ENCODE measurements around the gene ART1. TPM values are rescaled to one million over a fixed set of nuclear protein-coding genes. Genes with fewer than 3 reads are reported as not detected.

ART1 gene
- total and polyA plus RNA-seq, 2 of the 8 experiments (the other 6 are each of a cell fraction or from before 2014, with no cell fraction given), result not detected

GRCh38 chr11:3700910-3701309, 56.0 kb downstream of the ART1 start:
- H3K9me3 ChIP-seq (ENCODE audit: insufficient read depth in 2 of 2, low read depth in 1 of 2, low read length in 1 of 2), result no peaks in the 10 kb centered on the region
- no peak overlapping the region for H3K56ac ChIP-seq (replicated peaks; ENCODE audit: insufficient read length, low read depth, low read length)
- H3K79me1 ChIP-seq (ENCODE audit: low read depth, low read length), result no peaks in the 10 kb centered on the region
- H4K20me1 ChIP-seq (replicated peaks in 1 of 2; ENCODE audit: control insufficient read depth in 1 of 2, insufficient read depth in 2 of 2, low read length in 2 of 2), result no peaks in the 10 kb centered on the region
- H2AFZ ChIP-seq (ENCODE audit: low read length), result no peak overlapping the region
- no peak overlapping the region for H2AK5ac ChIP-seq (ENCODE audit: low read depth, low read length)
- TF ChIP-seq RNF2 (IDR thresholded peaks at IDR 0.05; ENCODE audit: borderline replicate concordance, low read depth, low read length, missing control alignments, poor library complexity, severe bottlenecking), result no peak
- no peak for TF ChIP-seq SIN3A (conservative IDR thresholded peaks at IDR 0.05 in 1 of 2, IDR thresholded peaks at IDR 0.05 in 1 of 2; ENCODE audit: low read depth in 1 of 2, low read length in 2 of 2)
- TF ChIP-seq, protein P1, sequence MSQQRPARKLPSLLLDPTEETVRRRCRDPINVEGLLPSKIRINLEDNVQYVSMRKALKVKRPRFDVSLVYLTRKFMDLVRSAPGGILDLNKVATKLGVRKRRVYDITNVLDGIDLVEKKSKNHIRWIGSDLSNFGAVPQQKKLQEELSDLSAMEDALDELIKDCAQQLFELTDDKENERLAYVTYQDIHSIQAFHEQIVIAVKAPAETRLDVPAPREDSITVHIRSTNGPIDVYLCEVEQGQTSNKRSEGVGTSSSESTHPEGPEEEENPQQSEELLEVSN (IDR thresholded peaks at IDR 0.05), result no peak
- TF ChIP-seq GTF2F1 (IDR thresholded peaks at IDR 0.05; ENCODE audit: borderline replicate concordance, low read depth, low read length), result no peak
- TF ChIP-seq TEAD4 (IDR thresholded peaks at IDR 0.05; ENCODE audit: low read depth, low read length), result no peak
- TF ChIP-seq EGR1 (IDR thresholded peaks at IDR 0.05; ENCODE audit: borderline replicate concordance, low read depth, low read length), result no peak
- TF ChIP-seq SUZ12 (IDR thresholded peaks at IDR 0.05; ENCODE audit: low read length), result no peak
- no peak for TF ChIP-seq ASH2L (IDR thresholded peaks at IDR 0.05; ENCODE audit: low read length)
- TF ChIP-seq, protein P2, sequence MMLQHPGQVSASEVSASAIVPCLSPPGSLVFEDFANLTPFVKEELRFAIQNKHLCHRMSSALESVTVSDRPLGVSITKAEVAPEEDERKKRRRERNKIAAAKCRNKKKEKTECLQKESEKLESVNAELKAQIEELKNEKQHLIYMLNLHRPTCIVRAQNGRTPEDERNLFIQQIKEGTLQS (IDR thresholded peaks at IDR 0.05; ENCODE audit: insufficient read depth, low read depth, low read length), result no peak
- TF ChIP-seq SIRT6 (IDR thresholded peaks at IDR 0.05; ENCODE audit: low read length), result no peak
- H3K23ac ChIP-seq (ENCODE audit: insufficient read length), result no peak overlapping the region
- H4K91ac ChIP-seq (replicated peaks; ENCODE audit: insufficient read length, low read length), result no peak overlapping the region
- peaks cover 39 to 94% (median 70%) of the 10 kb centered on the region in 4 experiments for H3K36me3 ChIP-seq (ENCODE audit: control insufficient read depth in 2 of 4, insufficient read depth in 4 of 4, low read length in 3 of 4)
- no peak overlapping the region for H3K4ac ChIP-seq (replicated peaks; ENCODE audit: insufficient read length, low read depth, low read length)
- H3K18ac ChIP-seq (ENCODE audit: extremely low read depth, low read length), result no peak overlapping the region
- H2BK15ac ChIP-seq (ENCODE audit: low read length), result no peak overlapping the region
- no peak overlapping the region for H3K4me2 ChIP-seq (ENCODE audit: insufficient read depth in 1 of 2, low read depth in 2 of 2, low read length in 2 of 2)
- no peak overlapping the region for H2BK20ac ChIP-seq (ENCODE audit: low read length)
- no peak overlapping the region for H3K14ac ChIP-seq (ENCODE audit: insufficient read length)
- H2BK120ac ChIP-seq (replicated peaks; ENCODE audit: low read depth, low read length), result no peak overlapping the region
- H4K8ac ChIP-seq (ENCODE audit: extremely low read depth, insufficient read depth, low read length), result no peak overlapping the region
- no peak overlapping the region for H3K9ac ChIP-seq (replicated peaks in 1 of 4; ENCODE audit: extremely low read depth in 1 of 4, low read depth in 3 of 4, low read length in 3 of 4)
- no peak overlapping the region for H2BK5ac ChIP-seq (ENCODE audit: low read depth, low read length)
- FAIRE-seq (no peak), DNase-seq (ENCODE audit: low read depth in 1 of 2, low spot score in 2 of 2) (no peak)
- no peak overlapping the region for H4K5ac ChIP-seq (ENCODE audit: insufficient read length, low read depth, low read length)
- 88% methylated on average over 2 of the region's 2 CpGs; no CpG with 5 or more reads in 1 of the 2 experiments for WGBS, 2 experiments (ENCODE audit: extremely low coverage in 1 of 2, insufficient coverage in 1 of 2, insufficient read length in 1 of 2, insufficient replicate concordance in 2 of 2, low coverage in 1 of 2, low lambda C conversion rate in 2 of 2, missing lambda C conversion rate in 1 of 2)
- ChIA-PET CTCF (ENCODE audit: partially characterized antibody) (interaction anchor here (0.8 kb wide), 1 partner anchor 10 kb away, joined by 5 read pairs; no protein-coding TSS in a partner anchor), POLR2A (ENCODE audit: partially characterized antibody) (no interaction called here)
- H3K27ac ChIP-seq (ENCODE audit: low read depth, low read length), result no peak overlapping the region
- H2BK12ac ChIP-seq (ENCODE audit: low read depth, low read length), result no peak overlapping the region
- no peaks in the 10 kb centered on the region; the same call in 1 of the 2 replicates for H3K23me2 ChIP-seq (ENCODE audit: low read depth, low read length)
- no peaks in the 10 kb centered on the region for H3K27me3 ChIP-seq (replicated peaks in 1 of 4; ENCODE audit: control insufficient read depth in 3 of 4, extremely low read depth in 1 of 4, insufficient read depth in 3 of 4, low read length in 3 of 4)
- H3K4me1 ChIP-seq (replicated peaks in 1 of 4; ENCODE audit: control insufficient read depth in 3 of 4, insufficient read depth in 4 of 4, low read length in 3 of 4), result no peaks in the 10 kb centered on the region
- no peaks in the 10 kb centered on the region for H3K79me2 ChIP-seq (ENCODE audit: control insufficient read depth in 1 of 2, insufficient read depth in 2 of 2, low read length in 2 of 2)
- H3K4me3 ChIP-seq (ENCODE audit: extremely low read depth in 1 of 4, insufficient read depth in 2 of 4, low read depth in 3 of 4, low read length in 4 of 4), result no peak overlapping the region

Measured in H1 (cell line).